Endodermal cell (in vitro differentiated cells): ENCODE results near the gene ZNF684. TPM values are rescaled to one million over a fixed set of nuclear protein-coding genes. Genes with fewer than 3 reads are reported as not detected.
"Not testable (repeated sequence)": the region's sequence is repeated elsewhere in the genome, so short reads cannot be mapped to it uniquely, and the experiment has no call there.

Experiments
- DNase-seq: peaks from one replicate; pipeline ENCODE4 v3.0.0-alpha.2; 2017
- H3K27ac ChIP-seq: 2 replicates; pipeline ENCODE4 v1.5.1; 2013; ENCODE audit warnings: mild to moderate bottlenecking, low read depth, low read length, moderate library complexity
- H3K27me3 ChIP-seq: 2 replicates; pipeline ENCODE4 v1.6.1; 2013; ENCODE audit warnings: mild to moderate bottlenecking, low read length, moderate library complexity; ENCODE audit not compliant: insufficient read depth, control insufficient read depth, poor library complexity, severe bottlenecking
- H3K36me3 ChIP-seq: 2 replicates; pipeline ENCODE4 v1.7.0; 2013; ENCODE audit warnings: mild to moderate bottlenecking, low read length, moderate library complexity; ENCODE audit not compliant: control insufficient read depth, insufficient read depth
- H3K4me1 ChIP-seq: one replicate; pipeline ENCODE4 v1.7.0; 2013; ENCODE audit warnings: low read length; ENCODE audit not compliant: control insufficient read depth, insufficient read depth
- H3K4me3 ChIP-seq: 2 replicates; pipeline ENCODE4 v1.5.1; 2013; ENCODE audit warnings: mild to moderate bottlenecking, low read length, moderate library complexity
- H3K9ac ChIP-seq: 2 replicates; pipeline ENCODE4 v1.6.1; 2013; ENCODE audit warnings: mild to moderate bottlenecking, low read length, moderate library complexity; ENCODE audit not compliant: poor library complexity, severe bottlenecking; ENCODE audit errors: extremely low read depth
- H3K9me3 ChIP-seq: 2 replicates; pipeline ENCODE4 v1.6.1; 2013; ENCODE audit warnings: mild to moderate bottlenecking, low read length, moderate library complexity; ENCODE audit not compliant: control insufficient read depth
- H3K27ac Mint-ChIP-seq: 2 replicates; pipeline ENCODE4 v1.8.0; 2020; ENCODE audit warnings: mixed read lengths
- H3K27me3 Mint-ChIP-seq: 2 replicates; pipeline ENCODE4 v1.8.0; 2021; ENCODE audit warnings: mild to moderate bottlenecking, mixed read lengths; ENCODE audit not compliant: insufficient read depth
- H3K36me3 Mint-ChIP-seq: 2 replicates; pipeline ENCODE4 v1.8.0; 2020; ENCODE audit warnings: low read depth, mixed read lengths
- H3K4me1 Mint-ChIP-seq: 2 replicates; pipeline ENCODE4 v1.8.0; 2020; ENCODE audit warnings: mixed read lengths
- H3K4me3 Mint-ChIP-seq: 2 replicates; pipeline ENCODE4 v1.8.0; 2020; ENCODE audit warnings: mild to moderate bottlenecking, moderate library complexity, mixed read lengths
- H3K9me3 Mint-ChIP-seq: 2 replicates; pipeline ENCODE4 v1.8.0; 2020; ENCODE audit warnings: mild to moderate bottlenecking, mixed read lengths
- WGBS, 2 experiments: methylation state at CpG; one replicate each; pipeline versions ENCODE4 v1.1.5 to v1.1.7; 2013; ENCODE audit warnings: missing lambda C conversion rate in 2 of 2, mixed read lengths in 1 of 2; ENCODE audit not compliant: insufficient coverage in 1 of 2, insufficient read length in 1 of 2; 5-methylcytosine and 5-hydroxymethylcytosine counted together
- total RNA-seq, 2 donors: library from RNA; stranded (reverse); fragmentation: NEBNext Ultra II Directional in 1 of 2; extraction: Animal tissue kit (Norgen Biotek cat#: 25700) in 1 of 2; gene quantifications; 2 replicates in 1 of 2; 3 replicates in 1 of 2; pipeline ENCODE4 v1.2.1, GENCODE V29; 2021
- TF ChIP-seq, protein P1 (sequence below): fragments of 200-600 bp; sonication (generic); conservative IDR thresholded peaks from 2 replicates; pipeline ENCODE4 v1.5.0; 2021; ENCODE audit warnings: antibody characterized with exemption, mild to moderate bottlenecking

ZNF684 gene
- total RNA-seq, 2 donors from 2014 or later, result 5.1 to 10.4 TPM

- Histone ChIP-seq H3K9me3 (peaks cover 28% of the 10 kb centered on the region), H3K27ac (no peak overlapping the region), H3K4me1 (no peaks in the 10 kb centered on the region), H3K9ac (no peak overlapping the region), H3K4me3 (peak overlapping the region; percentile 4), H3K27me3 (no peaks in the 10 kb centered on the region), H3K36me3 (peaks cover 39% of the 10 kb centered on the region)
- no peaks in the 10 kb centered on the region for H3K27me3 Mint-ChIP-seq
- H3K4me3 Mint-ChIP-seq, result no peak overlapping the region
- no peak overlapping the region for H3K27ac Mint-ChIP-seq
- no peak for DNase-seq
- no peaks in the 10 kb centered on the region for H3K4me1 Mint-ChIP-seq
- H3K9me3 Mint-ChIP-seq, result peaks cover 48% of the 10 kb centered on the region
- 94 to 95% methylated on average over 2 to 4 of the region's 4 CpGs for WGBS, 2 experiments
- H3K36me3 Mint-ChIP-seq, result peaks cover 55% of the 10 kb centered on the region
- TF ChIP-seq, protein P1, sequence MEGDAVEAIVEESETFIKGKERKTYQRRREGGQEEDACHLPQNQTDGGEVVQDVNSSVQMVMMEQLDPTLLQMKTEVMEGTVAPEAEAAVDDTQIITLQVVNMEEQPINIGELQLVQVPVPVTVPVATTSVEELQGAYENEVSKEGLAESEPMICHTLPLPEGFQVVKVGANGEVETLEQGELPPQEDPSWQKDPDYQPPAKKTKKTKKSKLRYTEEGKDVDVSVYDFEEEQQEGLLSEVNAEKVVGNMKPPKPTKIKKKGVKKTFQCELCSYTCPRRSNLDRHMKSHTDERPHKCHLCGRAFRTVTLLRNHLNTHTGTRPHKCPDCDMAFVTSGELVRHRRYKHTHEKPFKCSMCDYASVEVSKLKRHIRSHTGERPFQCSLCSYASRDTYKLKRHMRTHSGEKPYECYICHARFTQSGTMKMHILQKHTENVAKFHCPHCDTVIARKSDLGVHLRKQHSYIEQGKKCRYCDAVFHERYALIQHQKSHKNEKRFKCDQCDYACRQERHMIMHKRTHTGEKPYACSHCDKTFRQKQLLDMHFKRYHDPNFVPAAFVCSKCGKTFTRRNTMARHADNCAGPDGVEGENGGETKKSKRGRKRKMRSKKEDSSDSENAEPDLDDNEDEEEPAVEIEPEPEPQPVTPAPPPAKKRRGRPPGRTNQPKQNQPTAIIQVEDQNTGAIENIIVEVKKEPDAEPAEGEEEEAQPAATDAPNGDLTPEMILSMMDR, result no peak
These were observed 15.5 kb downstream of the ZNF684 start for GRCh38 chr1:40546957-40547356.

- H3K4me1 Mint-ChIP-seq, result no peaks in the 10 kb centered on the region
- peaks cover 2% of the 10 kb centered on the region for H3K9me3 ChIP-seq
- whole genome bisulfite sequencing, 2 experiments, result 96 to 100% methylated on average over 2 to 3 of the region's 4 CpGs
- TF ChIP-seq, protein P1, result no peak
- peaks cover 19% of the 10 kb centered on the region for H3K9me3 Mint-ChIP-seq
- no peaks in the 10 kb centered on the region for H3K27me3 Mint-ChIP-seq
- H3K4me3 Mint-ChIP-seq, result no peak overlapping the region
- H3K36me3 ChIP-seq, result no peaks in the 10 kb centered on the region
- H3K27ac Mint-ChIP-seq, result no peak overlapping the region
- H3K36me3 Mint-ChIP-seq, result peaks cover 5% of the 10 kb centered on the region
- no peaks in the 10 kb centered on the region for H3K4me1 ChIP-seq
- DNase-seq, result no peak
- no peaks in the 10 kb centered on the region for H3K27me3 ChIP-seq
- no peak overlapping the region for H3K27ac ChIP-seq
- H3K9ac ChIP-seq, result no peak overlapping the region
- no peak overlapping the region for H3K4me3 ChIP-seq
These were observed 21.6 kb downstream of the ZNF684 start for GRCh38 chr1:40553017-40553416.

GRCh38 chr1:40554807-40555206, 23.4 kb downstream of the ZNF684 start:
- H3K36me3 Mint-ChIP-seq, H3K9me3 ChIP-seq, H3K4me1 Mint-ChIP-seq, H3K9ac ChIP-seq, H3K27ac Mint-ChIP-seq, H3K4me3 Mint-ChIP-seq, H3K4me1 ChIP-seq, H3K36me3 ChIP-seq, H3K27me3 ChIP-seq, H3K27me3 Mint-ChIP-seq, H3K4me3 ChIP-seq, DNase-seq, H3K27ac ChIP-seq: not testable (repeated sequence)
- H3K9me3 Mint-ChIP-seq, result peaks cover 15% of the 10 kb centered on the region
- 77% methylated on average over 7 of the region's 7 CpGs; no CpG with 5 or more reads in 1 of the 2 experiments for WGBS, 2 experiments

- Mint-ChIP-seq H3K4me3 (no peak overlapping the region), H3K27me3 (no peaks in the 10 kb centered on the region), H3K9me3 (peaks cover 18% of the 10 kb centered on the region), H3K36me3 (no peaks in the 10 kb centered on the region), H3K27ac (no peak overlapping the region), H3K4me1 (no peaks in the 10 kb centered on the region)
- DNase-seq, result no peak
- Histone ChIP-seq H3K36me3 (no peaks in the 10 kb centered on the region), H3K9ac (no peak overlapping the region), H3K27ac (no peak overlapping the region), H3K9me3 (no peaks in the 10 kb centered on the region), H3K4me1 (no peaks in the 10 kb centered on the region), H3K4me3 (no peak overlapping the region), H3K27me3 (no peaks in the 10 kb centered on the region)
- TF ChIP-seq, protein P1, result no peak
- WGBS, 2 experiments, result 88 to 91% methylated on average over 2 to 5 of the region's 5 CpGs
These were observed 24.7 kb downstream of the ZNF684 start for GRCh38 chr1:40556121-40556520.

- not testable (repeated sequence) for H3K27ac Mint-ChIP-seq, H3K4me3 Mint-ChIP-seq, H3K4me1 Mint-ChIP-seq, H3K9ac ChIP-seq, DNase-seq, H3K4me1 ChIP-seq, H3K36me3 ChIP-seq, H3K27ac ChIP-seq, H3K36me3 Mint-ChIP-seq, H3K27me3 Mint-ChIP-seq, H3K9me3 ChIP-seq, H3K27me3 ChIP-seq, H3K4me3 ChIP-seq
- peaks cover 18% of the 10 kb centered on the region for H3K9me3 Mint-ChIP-seq
- WGBS, 2 experiments, result 92% methylated on average over 1 of the region's 1 CpG; no CpG with 5 or more reads in 1 of the 2 experiments
These were observed 26.8 kb downstream of the ZNF684 start for GRCh38 chr1:40558241-40558640.
